Measurements from ENCODE around the gene MAP6D1. TPM values are rescaled to one million over a fixed set of nuclear protein-coding genes. Genes with fewer than 3 reads are reported as not detected.
A peak's percentile ranks its signal among the peaks of the same experiment; 100 is the strongest.

Gene MAP6D1
- total RNA-seq, 4 donors from 2014 or later, result 0.42 to 21.6 (median 3.6) TPM

- no peak for TF ChIP-seq EP300 (IDR thresholded peaks at IDR 0.05)
- 57 to 65% methylated on average over 5 of the region's 5 CpGs for WGBS, 2 donors
- peaks cover 0 to 86% (median 18%) of the 10 kb centered on the region in 3 donors for H3K36me3 ChIP-seq
Observed at GRCh38 chr3:183775781-183776180, 49.6 kb downstream of the MAP6D1 start.

GRCh38 chr3:183774631-183775030, 50.7 kb downstream of the MAP6D1 start:
- no peak for DNase-seq (ENCODE audit: low spot score in 2 of 2)
- 85 to 86% methylated on average over 3 of the region's 3 CpGs for WGBS, 2 donors
- H3K9me3 ChIP-seq, result no peaks in the 10 kb centered on the region
- no peaks in the 10 kb centered on the region for H3K27me3 ChIP-seq
- H3K4me1 ChIP-seq, result no peaks in the 10 kb centered on the region
- TF ChIP-seq EP300 (IDR thresholded peaks at IDR 0.05), result no peak
- no peak for TF ChIP-seq POLR2A (IDR thresholded peaks at IDR 0.05)
- TF ChIP-seq CTCF (IDR thresholded peaks at IDR 0.05), result no peak
- H3K27ac ChIP-seq, result no peak overlapping the region
- H3K36me3 ChIP-seq, result peaks cover 0 to 77% (median 18%) of the 10 kb centered on the region in 3 donors
- no peak overlapping the region for H3K4me3 ChIP-seq

More at GRCh38 chr3:183775781-183776180, 49.6 kb downstream of the MAP6D1 start:
- H3K27ac ChIP-seq, result no peak overlapping the region
- H3K27me3 ChIP-seq, result no peaks in the 10 kb centered on the region
- H3K4me1 ChIP-seq, result no peaks in the 10 kb centered on the region
- no peak overlapping the region for H3K4me3 ChIP-seq
- H3K9me3 ChIP-seq, result no peaks in the 10 kb centered on the region
- no peak for DNase-seq (ENCODE audit: low spot score in 2 of 2)

GRCh38 chr3:183769453-183769852, 55.9 kb downstream of the MAP6D1 start:
- Histone ChIP-seq H3K36me3 (peaks cover 0 to 49% (median 0%) of the 10 kb centered on the region in 3 donors), H3K27me3 (no peaks in the 10 kb centered on the region), H3K4me1 (peaks cover 0 to 4% (median 0%) of the 10 kb centered on the region in 4 donors), H3K4me3 (no peak overlapping the region), H3K9me3 (no peaks in the 10 kb centered on the region), H3K27ac (no peak overlapping the region)
- WGBS, 2 donors, result 94 to 97% methylated on average over 9 of the region's 9 CpGs
- TF ChIP-seq EP300 (IDR thresholded peaks at IDR 0.05) (no peak), CTCF (IDR thresholded peaks at IDR 0.05) (no peak)
- DNase-seq (ENCODE audit: low spot score in 2 of 2), result no peak

DNA sequence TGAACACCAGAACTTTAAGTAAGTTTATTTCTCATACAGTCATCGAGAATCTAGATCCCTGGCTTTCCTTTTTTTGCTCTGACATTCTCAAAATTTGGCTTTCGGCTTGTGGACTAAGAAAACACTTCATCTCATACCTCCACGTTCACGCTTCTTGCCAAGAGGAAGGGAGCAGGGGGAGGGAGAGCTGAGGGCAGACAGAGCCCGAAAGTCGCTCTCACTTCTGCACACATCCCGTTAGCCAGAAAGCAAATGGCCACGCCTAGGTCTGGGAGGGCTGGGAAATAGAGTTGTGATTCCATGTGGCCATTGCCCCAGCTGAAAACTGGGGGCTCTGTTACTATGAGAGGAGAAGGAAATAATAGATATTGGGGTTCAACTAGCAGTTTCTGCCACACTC, 57.3 kb downstream of the MAP6D1 start:
- Histone ChIP-seq H3K4me3 (no peak overlapping the region), H3K27me3 (no peaks in the 10 kb centered on the region), H3K4me1 (peaks cover 0 to 4% (median 0%) of the 10 kb centered on the region in 4 donors), H3K9me3 (no peaks in the 10 kb centered on the region), H3K36me3 (peaks cover 0 to 48% (median 0%) of the 10 kb centered on the region in 3 donors), H3K27ac (no peak overlapping the region)
- no peak for DNase-seq (ENCODE audit: low spot score in 2 of 2)
- WGBS, 2 donors, result 83% methylated on average over 8 of the region's 8 CpGs
- TF ChIP-seq POLR2A (IDR thresholded peaks at IDR 0.05), result no peak
- TF ChIP-seq EP300 (IDR thresholded peaks at IDR 0.05), result no peak
- TF ChIP-seq CTCF (IDR thresholded peaks at IDR 0.05), result no peak

- H3K36me3 ChIP-seq, result peaks cover 0 to 48% (median 0%) of the 10 kb centered on the region in 3 donors
- H3K4me1 ChIP-seq, result peaks cover 0 to 4% (median 0%) of the 10 kb centered on the region in 4 donors
- H3K27me3 ChIP-seq, result no peaks in the 10 kb centered on the region
- H3K27ac ChIP-seq, result no peak overlapping the region
- no peak overlapping the region for H3K4me3 ChIP-seq
- peak; percentile 46 to 76 for DNase-seq (ENCODE audit: low spot score in 2 of 2)
- 62 to 65% methylated on average over 9 of the region's 9 CpGs for WGBS, 2 donors
- no peaks in the 10 kb centered on the region for H3K9me3 ChIP-seq
- no peak for TF ChIP-seq EP300 (IDR thresholded peaks at IDR 0.05)
- TF ChIP-seq POLR2A (IDR thresholded peaks at IDR 0.05), result no peak
- TF ChIP-seq CTCF (IDR thresholded peaks at IDR 0.05), result peak; percentile 71 to 82 (median 77)
Observed at GRCh38 chr3:183766745-183767606, 58.4 kb downstream of the MAP6D1 start.

All from tibial nerve (tissue), 4 donors.